WERI-Rb-1 (cell line): Measurements from ENCODE around the gene CEP126.

Experiments used
- DNase-seq: peaks from one replicate; pipeline ENCODE4 v3.0.0-alpha.2; 2020
- H3K27ac ChIP-seq: fragments of 250-450 bp; sonication (Bioruptor Pico); 2 replicates; pipeline ENCODE4 v1.5.1; 2020; ENCODE audit warnings: mild to moderate bottlenecking, moderate library complexity
- H3K27me3 ChIP-seq: fragments of 250-450 bp; sonication (Bioruptor Pico); 2 replicates; pipeline ENCODE4 v1.5.1; 2021; ENCODE audit warnings: mild to moderate bottlenecking, low read depth, moderate library complexity; ENCODE audit not compliant: insufficient read depth, severe bottlenecking
- H3K36me3 ChIP-seq: fragments of 250-450 bp; sonication (Bioruptor Pico); 2 replicates; pipeline ENCODE4 v1.5.1; 2020; ENCODE audit warnings: mild to moderate bottlenecking, moderate library complexity
- H3K4me3 ChIP-seq: 2 replicates; pipeline ENCODE4 v1.5.1; 2011; ENCODE audit warnings: low read depth, mild to moderate bottlenecking, control low read depth, low read length
- H3K9me3 ChIP-seq: fragments of 250-450 bp; sonication (Bioruptor Pico); 2 replicates; pipeline ENCODE4 v1.5.1; 2021; ENCODE audit warnings: mild to moderate bottlenecking, moderate library complexity; ENCODE audit not compliant: severe bottlenecking
- CTCF ChIP-seq: IDR thresholded peaks from 2 replicates; pipeline ENCODE4 v1.5.1; 2011; ENCODE audit warnings: low read depth, mild to moderate bottlenecking, control low read depth, inconsistent platforms, low read length

CEP126 gene

GRCh38 chr11:101940901-101941520 is 26.2 kb downstream of the CEP126 start:
- Histone ChIP-seq H3K27ac (no peak overlapping the region), H3K36me3 (no peaks in the 10 kb centered on the region), H3K9me3 (no peaks in the 10 kb centered on the region), H3K4me3 (no peak overlapping the region), H3K27me3 (no peaks in the 10 kb centered on the region)
- no peak for TF ChIP-seq CTCF
- DNase-seq, result no peak

GRCh38 chr11:101944923-101945322 is 30.1 kb downstream of the CEP126 start:
- Histone ChIP-seq H3K36me3 (no peaks in the 10 kb centered on the region), H3K4me3 (no peak overlapping the region), H3K9me3 (no peaks in the 10 kb centered on the region), H3K27ac (no peak overlapping the region), H3K27me3 (no peaks in the 10 kb centered on the region)
- DNase-seq, result no peak
- no peak for TF ChIP-seq CTCF

GRCh38 chr11:101945448-101945847 is 30.6 kb downstream of the CEP126 start:
- no peak overlapping the region for H3K4me3 ChIP-seq
- no peaks in the 10 kb centered on the region for H3K9me3 ChIP-seq
- no peak overlapping the region for H3K27ac ChIP-seq
- H3K27me3 ChIP-seq, result no peaks in the 10 kb centered on the region
- no peak for DNase-seq
- no peaks in the 10 kb centered on the region for H3K36me3 ChIP-seq
- TF ChIP-seq CTCF, result no peak

GRCh38 chr11:101949680-101950220 is 34.9 kb downstream of the CEP126 start:
- Histone ChIP-seq H3K36me3 (no peaks in the 10 kb centered on the region), H3K9me3 (no peaks in the 10 kb centered on the region), H3K27ac (no peak overlapping the region), H3K27me3 (no peaks in the 10 kb centered on the region), H3K4me3 (no peak overlapping the region)
- TF ChIP-seq CTCF, result no peak
- no peak for DNase-seq

GRCh38 chr11:101955278-101955677 is 40.5 kb downstream of the CEP126 start:
- no peak overlapping the region for H3K4me3 ChIP-seq

More at GRCh38 chr11:101955278-101955677, 40.5 kb downstream of the CEP126 start:
- no peak for TF ChIP-seq CTCF
- no peaks in the 10 kb centered on the region for H3K36me3 ChIP-seq
- H3K9me3 ChIP-seq, result no peaks in the 10 kb centered on the region
- H3K27me3 ChIP-seq, result no peaks in the 10 kb centered on the region
- no peak for DNase-seq
- no peak overlapping the region for H3K27ac ChIP-seq
